ENCODE results near the gene SLIT3. TPM values are rescaled to one million over a fixed set of nuclear protein-coding genes. Genes with fewer than 3 reads are reported as not detected.

The SLIT3 gene
- total RNA-seq, 1 experiment from 2014 or later: not detected

DNA sequence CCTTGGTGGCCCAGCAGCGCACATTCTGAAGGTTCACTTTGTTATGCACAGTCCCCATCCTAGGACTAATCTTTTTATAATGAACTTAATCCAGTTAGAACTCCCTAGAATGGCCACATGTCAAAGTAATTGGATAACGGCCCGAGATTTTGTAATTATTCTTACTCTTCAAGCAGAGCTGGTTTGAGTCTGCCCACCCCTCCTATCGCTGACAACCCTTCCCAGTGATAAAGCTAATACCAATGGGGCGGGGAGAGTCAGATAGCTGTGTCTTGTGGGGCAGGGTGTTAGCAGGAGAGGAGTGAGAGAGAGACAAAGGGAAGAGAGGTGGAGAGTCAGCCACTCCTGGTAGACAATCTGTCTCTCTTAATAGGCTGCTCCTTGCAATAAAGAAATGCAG lies 356.9 kb downstream of the SLIT3 start:
- H3K4me2 ChIP-seq (ENCODE audit: low read depth, low read length, poor library complexity, severe bottlenecking): no peak overlapping the region
- H3K4me3 ChIP-seq (ENCODE audit: low read length): no peak overlapping the region
- no peak overlapping the region for H3K9ac ChIP-seq (ENCODE audit: low read length)
- H3K9me3 ChIP-seq (ENCODE audit: low read length): no peaks in the 10 kb centered on the region
- H3K79me2 ChIP-seq (ENCODE audit: low read length): no peaks in the 10 kb centered on the region
- H4K20me1 ChIP-seq (ENCODE audit: insufficient read depth, low read depth, low read length): no peaks in the 10 kb centered on the region
- DNase-seq: no peak
- H3K36me3 ChIP-seq (ENCODE audit: insufficient read depth, low read length): no peaks in the 10 kb centered on the region
- peaks cover 9% of the 10 kb centered on the region for H3K4me1 ChIP-seq (ENCODE audit: low read length)
- no peak overlapping the region for H2AFZ ChIP-seq (ENCODE audit: low read length)
- H3K27me3 ChIP-seq (ENCODE audit: low read length): no peaks in the 10 kb centered on the region
- H3K9me2 ChIP-seq (replicated peaks; ENCODE audit: insufficient read depth, low read length): no peaks in the 10 kb centered on the region
- H3K27ac ChIP-seq (ENCODE audit: low read length): no peak overlapping the region

DNA sequence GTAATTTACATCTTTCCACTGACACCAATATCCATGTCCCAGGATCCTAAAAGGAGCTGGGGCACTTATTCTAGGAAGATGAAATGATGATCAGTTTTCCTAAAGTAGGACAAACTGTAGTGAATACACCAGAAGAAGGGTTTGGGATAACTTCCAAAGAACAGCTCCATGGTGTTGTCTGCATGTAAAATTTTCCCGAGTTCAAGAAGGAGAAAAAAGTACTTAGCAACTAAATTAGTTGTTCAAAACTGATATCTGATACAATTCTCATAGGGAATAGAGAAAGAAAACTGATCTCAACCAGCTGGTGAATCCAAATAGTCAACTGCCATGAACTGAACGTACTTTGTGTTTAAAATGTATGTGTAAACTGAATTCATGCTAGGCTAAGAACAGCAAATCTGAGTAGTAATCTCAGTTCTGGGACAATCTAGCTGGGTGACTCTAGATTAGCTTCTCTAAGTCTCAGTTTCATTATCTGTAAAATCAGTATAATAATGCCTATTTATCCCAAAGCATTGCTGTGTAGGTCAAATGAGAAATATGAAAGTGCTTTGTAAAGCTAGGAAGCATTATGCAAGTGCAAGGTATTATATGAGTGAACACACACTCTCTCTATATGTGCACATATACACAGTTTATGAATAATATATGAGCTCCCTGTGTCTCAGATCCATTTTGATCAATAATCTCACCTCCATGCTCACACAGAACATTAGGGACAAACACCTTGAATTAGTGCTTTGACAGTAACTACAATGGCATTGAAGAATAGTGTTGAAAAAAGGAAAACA lies 357.7 kb downstream of the SLIT3 start:
- Histone ChIP-seq H3K27me3 (ENCODE audit: low read length) (no peaks in the 10 kb centered on the region), H3K9me2 (replicated peaks; ENCODE audit: insufficient read depth, low read length) (no peaks in the 10 kb centered on the region), H3K4me2 (ENCODE audit: low read depth, low read length, poor library complexity, severe bottlenecking) (no peak overlapping the region), H3K36me3 (ENCODE audit: insufficient read depth, low read length) (no peaks in the 10 kb centered on the region), H3K9ac (ENCODE audit: low read length) (no peak overlapping the region), H3K9me3 (ENCODE audit: low read length) (no peaks in the 10 kb centered on the region), H3K4me3 (ENCODE audit: low read length) (no peak overlapping the region), H2AFZ (ENCODE audit: low read length) (no peak overlapping the region), H3K4me1 (ENCODE audit: low read length) (peaks cover 9% of the 10 kb centered on the region), H3K27ac (ENCODE audit: low read length) (no peak overlapping the region), H4K20me1 (ENCODE audit: insufficient read depth, low read depth, low read length) (no peaks in the 10 kb centered on the region), H3K79me2 (ENCODE audit: low read length) (no peaks in the 10 kb centered on the region)
- DNase-seq: no peak

- H3K9ac ChIP-seq (ENCODE audit: low read length): no peak overlapping the region
- no peak overlapping the region for H3K4me2 ChIP-seq (ENCODE audit: low read depth, low read length, poor library complexity, severe bottlenecking)
- H3K4me3 ChIP-seq (ENCODE audit: low read length): no peak overlapping the region
- peaks cover 9% of the 10 kb centered on the region for H3K4me1 ChIP-seq (ENCODE audit: low read length)
- DNase-seq: peak; percentile 58
- no peaks in the 10 kb centered on the region for H3K79me2 ChIP-seq (ENCODE audit: low read length)
- no peak overlapping the region for H3K27ac ChIP-seq (ENCODE audit: low read length)
- H3K27me3 ChIP-seq (ENCODE audit: low read length): no peaks in the 10 kb centered on the region
- H2AFZ ChIP-seq (ENCODE audit: low read length): no peak overlapping the region
- no peaks in the 10 kb centered on the region for H3K36me3 ChIP-seq (ENCODE audit: insufficient read depth, low read length)
- H4K20me1 ChIP-seq (ENCODE audit: insufficient read depth, low read depth, low read length): no peaks in the 10 kb centered on the region
- no peaks in the 10 kb centered on the region for H3K9me3 ChIP-seq (ENCODE audit: low read length)
- H3K9me2 ChIP-seq (replicated peaks; ENCODE audit: insufficient read depth, low read length): no peaks in the 10 kb centered on the region
Measured at GRCh38 chr5:168941901-168942300, 359.0 kb downstream of the SLIT3 start.

GRCh38 chr5:168940712-168941111 lies 360.2 kb downstream of the SLIT3 start:
- Histone ChIP-seq H3K4me2 (ENCODE audit: low read depth, low read length, poor library complexity, severe bottlenecking) (no peak overlapping the region), H3K36me3 (ENCODE audit: insufficient read depth, low read length) (no peaks in the 10 kb centered on the region)

GRCh38 chr5:168939887-168940544 lies 360.9 kb downstream of the SLIT3 start:
- Histone ChIP-seq H3K36me3 (ENCODE audit: insufficient read depth, low read length) (no peaks in the 10 kb centered on the region), H3K9ac (ENCODE audit: low read length) (no peak overlapping the region), H3K9me2 (replicated peaks; ENCODE audit: insufficient read depth, low read length) (no peaks in the 10 kb centered on the region), H4K20me1 (ENCODE audit: insufficient read depth, low read depth, low read length) (no peaks in the 10 kb centered on the region), H3K4me1 (ENCODE audit: low read length) (peaks cover 9% of the 10 kb centered on the region), H3K79me2 (ENCODE audit: low read length) (no peaks in the 10 kb centered on the region), H3K4me3 (ENCODE audit: low read length) (no peak overlapping the region), H2AFZ (ENCODE audit: low read length) (no peak overlapping the region), H3K9me3 (ENCODE audit: low read length) (no peaks in the 10 kb centered on the region), H3K27me3 (ENCODE audit: low read length) (no peaks in the 10 kb centered on the region), H3K4me2 (ENCODE audit: low read depth, low read length, poor library complexity, severe bottlenecking) (no peak overlapping the region), H3K27ac (ENCODE audit: low read length) (no peak overlapping the region)
- no peak for DNase-seq

More at GRCh38 chr5:168940712-168941111, 360.2 kb downstream of the SLIT3 start:
- H4K20me1 ChIP-seq (ENCODE audit: insufficient read depth, low read depth, low read length): no peaks in the 10 kb centered on the region
- H3K27me3 ChIP-seq (ENCODE audit: low read length): no peaks in the 10 kb centered on the region
- no peaks in the 10 kb centered on the region for H3K9me3 ChIP-seq (ENCODE audit: low read length)
- no peak overlapping the region for H3K4me3 ChIP-seq (ENCODE audit: low read length)
- DNase-seq: no peak
- H2AFZ ChIP-seq (ENCODE audit: low read length): no peak overlapping the region
- H3K4me1 ChIP-seq (ENCODE audit: low read length): peaks cover 9% of the 10 kb centered on the region
- no peaks in the 10 kb centered on the region for H3K79me2 ChIP-seq (ENCODE audit: low read length)
- no peaks in the 10 kb centered on the region for H3K9me2 ChIP-seq (replicated peaks; ENCODE audit: insufficient read depth, low read length)
- H3K9ac ChIP-seq (ENCODE audit: low read length): no peak overlapping the region
- no peak overlapping the region for H3K27ac ChIP-seq (ENCODE audit: low read length)

DNA sequence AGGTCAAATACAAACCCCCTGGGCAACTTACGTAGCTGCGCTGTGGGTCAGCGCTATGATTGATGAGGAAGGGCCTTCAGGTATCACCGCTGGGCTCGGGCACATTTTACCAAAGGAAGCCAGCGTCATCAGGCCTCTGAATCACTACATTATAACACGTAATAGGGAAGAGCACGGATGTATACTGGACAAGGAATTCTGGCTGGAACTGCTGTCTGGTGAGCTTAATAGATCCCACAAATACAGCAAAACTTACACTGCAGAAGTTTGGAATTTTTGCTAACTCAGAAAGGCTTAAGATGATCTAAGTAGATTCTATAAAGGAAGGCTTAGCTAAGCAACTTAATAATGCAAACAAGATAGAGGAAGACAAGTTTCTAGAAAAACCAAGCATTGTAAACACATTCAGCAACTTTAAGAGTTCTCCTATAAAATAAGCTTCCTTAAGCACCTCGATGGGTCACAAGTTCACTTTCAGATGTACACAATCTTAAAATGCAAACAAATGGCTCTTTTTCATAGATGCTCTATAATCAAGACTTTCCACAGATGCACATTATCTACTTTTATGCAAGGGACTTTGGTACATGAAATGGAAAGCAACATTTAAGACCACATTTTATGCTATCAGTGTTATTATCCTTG lies 361.7 kb downstream of the SLIT3 start:
- Histone ChIP-seq H3K9me2 (replicated peaks; ENCODE audit: insufficient read depth, low read length) (no peaks in the 10 kb centered on the region), H3K36me3 (ENCODE audit: insufficient read depth, low read length) (no peaks in the 10 kb centered on the region), H3K9me3 (ENCODE audit: low read length) (no peaks in the 10 kb centered on the region), H2AFZ (ENCODE audit: low read length) (no peak overlapping the region), H3K4me3 (ENCODE audit: low read length) (no peak overlapping the region), H3K9ac (ENCODE audit: low read length) (no peak overlapping the region), H4K20me1 (ENCODE audit: insufficient read depth, low read depth, low read length) (no peaks in the 10 kb centered on the region), H3K79me2 (ENCODE audit: low read length) (no peaks in the 10 kb centered on the region), H3K27ac (ENCODE audit: low read length) (no peak overlapping the region), H3K27me3 (ENCODE audit: low read length) (no peaks in the 10 kb centered on the region), H3K4me2 (ENCODE audit: low read depth, low read length, poor library complexity, severe bottlenecking) (no peak overlapping the region), H3K4me1 (ENCODE audit: low read length) (peaks cover 3% of the 10 kb centered on the region)
- DNase-seq: no peak

GRCh38 chr5:168936511-168936910 lies 364.4 kb downstream of the SLIT3 start:
- no peak overlapping the region for H3K4me3 ChIP-seq (ENCODE audit: low read length)

DNA sequence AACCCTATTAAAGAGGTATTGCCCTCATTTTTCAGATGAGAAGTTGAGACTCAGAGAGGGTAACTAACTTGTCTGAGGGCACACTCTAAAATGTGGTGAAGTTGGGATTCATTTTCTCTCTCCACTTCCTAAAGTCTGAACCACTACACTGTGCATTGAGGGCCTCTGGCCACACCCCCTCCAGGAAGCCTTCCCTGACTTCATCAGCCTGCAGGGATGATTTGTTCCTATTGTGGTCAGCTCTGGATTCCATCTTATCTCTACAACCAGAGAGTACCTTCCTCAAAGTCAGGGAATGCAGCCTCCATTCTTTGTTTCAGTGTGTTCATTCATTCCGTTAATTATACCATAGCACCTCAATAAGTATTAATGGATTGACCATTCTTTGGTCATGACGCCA lies 365.8 kb downstream of the SLIT3 start:
- H3K4me3 ChIP-seq (ENCODE audit: low read length): no peak overlapping the region
- no peaks in the 10 kb centered on the region for H3K36me3 ChIP-seq (ENCODE audit: insufficient read depth, low read length)
- no peak overlapping the region for H3K9ac ChIP-seq (ENCODE audit: low read length)
- H3K9me2 ChIP-seq (replicated peaks; ENCODE audit: insufficient read depth, low read length): no peaks in the 10 kb centered on the region
- no peak overlapping the region for H2AFZ ChIP-seq (ENCODE audit: low read length)
- H3K9me3 ChIP-seq (ENCODE audit: low read length): no peaks in the 10 kb centered on the region
- H4K20me1 ChIP-seq (ENCODE audit: insufficient read depth, low read depth, low read length): no peaks in the 10 kb centered on the region
- no peak overlapping the region for H3K4me2 ChIP-seq (ENCODE audit: low read depth, low read length, poor library complexity, severe bottlenecking)
- H3K27ac ChIP-seq (ENCODE audit: low read length): no peak overlapping the region
- no peaks in the 10 kb centered on the region for H3K27me3 ChIP-seq (ENCODE audit: low read length)
- no peak for DNase-seq
- H3K4me1 ChIP-seq (ENCODE audit: low read length): peaks cover 8% of the 10 kb centered on the region
- no peaks in the 10 kb centered on the region for H3K79me2 ChIP-seq (ENCODE audit: low read length)

More at GRCh38 chr5:168936511-168936910, 364.4 kb downstream of the SLIT3 start:
- H3K79me2 ChIP-seq (ENCODE audit: low read length): no peaks in the 10 kb centered on the region
- H3K4me1 ChIP-seq (ENCODE audit: low read length): peaks cover 5% of the 10 kb centered on the region
- no peaks in the 10 kb centered on the region for H4K20me1 ChIP-seq (ENCODE audit: insufficient read depth, low read depth, low read length)
- no peak for DNase-seq
- no peak overlapping the region for H3K4me2 ChIP-seq (ENCODE audit: low read depth, low read length, poor library complexity, severe bottlenecking)
- H3K9me3 ChIP-seq (ENCODE audit: low read length): no peaks in the 10 kb centered on the region
- no peaks in the 10 kb centered on the region for H3K27me3 ChIP-seq (ENCODE audit: low read length)
- H3K27ac ChIP-seq (ENCODE audit: low read length): no peak overlapping the region
- no peak overlapping the region for H3K9ac ChIP-seq (ENCODE audit: low read length)
- H2AFZ ChIP-seq (ENCODE audit: low read length): no peak overlapping the region
- H3K9me2 ChIP-seq (replicated peaks; ENCODE audit: insufficient read depth, low read length): no peaks in the 10 kb centered on the region
- H3K36me3 ChIP-seq (ENCODE audit: insufficient read depth, low read length): no peaks in the 10 kb centered on the region

All from Karpas-422 (cell line).